GM23248 (cell line): ENCODE measurements around the gene CEP131. TPM values are rescaled to one million over a fixed set of nuclear protein-coding genes. Genes with fewer than 3 reads are reported as not detected.

ENCODE experiments used
- DNase-seq: peaks from one replicate; pipeline ENCODE4 v3.0.0-alpha.2; 2015
- H2AFZ ChIP-seq: fragments of 200-600 bp; sonication (generic); 2 replicates; pipeline ENCODE4 v1.6.1; 2016; ENCODE audit warnings: antibody characterized with exemption
- H3F3A ChIP-seq: fragments of 200-600 bp; sonication (generic); 2 replicates; pipeline ENCODE4 v1.6.1; 2016; ENCODE audit warnings: mild to moderate bottlenecking, antibody characterized with exemption, mixed run types; ENCODE audit not compliant: insufficient read depth
- H3K27ac ChIP-seq: fragments of 200-600 bp; sonication (generic); 2 replicates; pipeline ENCODE4 v1.5.1; 2016; ENCODE audit warnings: mild to moderate bottlenecking
- H3K27me3 ChIP-seq: fragments of 200-600 bp; sonication (generic); replicated peaks from 2 replicates; pipeline ENCODE4 v1.6.1; 2016; ENCODE audit warnings: mild to moderate bottlenecking; ENCODE audit not compliant: insufficient read depth
- H3K36me3 ChIP-seq: fragments of 200-600 bp; sonication (generic); 2 replicates; pipeline ENCODE4 v1.6.1; 2016; ENCODE audit warnings: low read depth, mild to moderate bottlenecking
- H3K4me1 ChIP-seq: fragments of 200-600 bp; sonication (generic); 2 replicates; pipeline ENCODE4 v1.6.1; 2016; ENCODE audit warnings: mild to moderate bottlenecking; ENCODE audit not compliant: insufficient read depth
- H3K4me2 ChIP-seq: fragments of 200-600 bp; sonication (generic); one replicate; pipeline ENCODE4 v1.6.1; 2016; ENCODE audit warnings: mild to moderate bottlenecking; ENCODE audit not compliant: unreplicated experiment
- H3K4me3 ChIP-seq: fragments of 200-600 bp; sonication (generic); 2 replicates; pipeline ENCODE4 v1.5.1; 2016; ENCODE audit warnings: mild to moderate bottlenecking
- H3K79me2 ChIP-seq: fragments of 200-600 bp; sonication (generic); 2 replicates; pipeline ENCODE4 v1.6.1; 2016; ENCODE audit warnings: mild to moderate bottlenecking; ENCODE audit not compliant: insufficient read depth
- H3K9ac ChIP-seq: fragments of 200-600 bp; sonication (generic); 2 replicates; pipeline ENCODE4 v1.6.1; 2016; ENCODE audit warnings: mild to moderate bottlenecking
- H3K9me2 ChIP-seq: fragments of 200-600 bp; sonication (generic); 2 replicates; pipeline ENCODE4 v1.6.1; 2016; ENCODE audit warnings: mixed run types, mild to moderate bottlenecking, moderate library complexity; ENCODE audit not compliant: insufficient read depth
- H3K9me3 ChIP-seq: fragments of 200-600 bp; sonication (generic); one replicate; pipeline ENCODE4 v1.6.1; 2017; ENCODE audit warnings: low read depth
- H4K20me1 ChIP-seq: fragments of 200-600 bp; sonication (generic); 2 replicates; pipeline ENCODE4 v1.6.0; 2016; ENCODE audit not compliant: insufficient read depth
- EZH2 ChIP-seq: fragments of 200-600 bp; sonication (generic); IDR thresholded peaks from 2 replicates; pipeline ENCODE4 v1.6.1; 2018; ENCODE audit warnings: antibody characterized with exemption, mild to moderate bottlenecking; ENCODE audit not compliant: insufficient read depth, poor library complexity, severe bottlenecking
- EZH2phosphoT487 ChIP-seq: fragments of 200-600 bp; sonication (generic); IDR thresholded peaks from 2 replicates; pipeline ENCODE4 v1.6.1; 2018; ENCODE audit warnings: antibody characterized with exemption, moderate library complexity, mild to moderate bottlenecking, low read depth; ENCODE audit not compliant: insufficient read depth
- WGBS, 2 experiments: methylation state at CpG; one replicate each; pipeline ENCODE4 v1.1.6; 2015 to 2017; ENCODE audit warnings: low lambda C conversion rate in 2 of 2, low coverage in 1 of 2; ENCODE audit errors: missing lambda C conversion rate in 2 of 2; 5-methylcytosine and 5-hydroxymethylcytosine counted together
- in situ Hi-C: fragments of 300-500 bp; cut with MboI; formaldehyde crosslinking; loops from 2 replicates; pipeline ENCODE4 v1.15.0; 2020
- polyA plus RNA-seq: library from polyadenylated mRNA; unstranded; fragments of >200 nt; fragmentation: Nextera tagmentation; extraction: Ambion mirVana; gene quantifications from 2 replicates; pipeline ENCODE4 v1.2.1, GENCODE V29; 2016
- total RNA-seq: library from RNA; depleted of rRNA; stranded (reverse); fragments of >200 nt; shearing (Covaris generic); gene quantifications from 2 replicates; pipeline ENCODE4 v1.2.3, GENCODE V29; 2014

Gene CEP131
- total and polyA plus RNA-seq, 2 experiments from 2014 or later: 5.6 to 8.0 TPM

GRCh38 chr17:81159611-81160265 lies 63.0 kb downstream of the CEP131 start:
- H3F3A ChIP-seq: no peaks in the 10 kb centered on the region
- H3K4me1 ChIP-seq: no peaks in the 10 kb centered on the region
- H3K9me3 ChIP-seq: no peaks in the 10 kb centered on the region
- TF ChIP-seq EZH2 (no peak), EZH2phosphoT487 (no peak)
- H3K9ac ChIP-seq: no peak overlapping the region
- no peaks in the 10 kb centered on the region for H3K36me3 ChIP-seq
- no peaks in the 10 kb centered on the region for H3K9me2 ChIP-seq
- H3K27me3 ChIP-seq: no peaks in the 10 kb centered on the region
- H3K4me3 ChIP-seq: no peak overlapping the region
- no peaks in the 10 kb centered on the region for H3K79me2 ChIP-seq
- no peak for DNase-seq
- no peak overlapping the region for H2AFZ ChIP-seq
- WGBS, 2 experiments: 46 to 61% methylated on average over 16 to 19 of the region's 25 CpGs
- no peak overlapping the region for H3K4me2 ChIP-seq
- H3K27ac ChIP-seq: no peak overlapping the region
- no peaks in the 10 kb centered on the region for H4K20me1 ChIP-seq
- in situ Hi-C loops: no loop called here

GRCh38 chr17:81158688-81159590 lies 63.8 kb downstream of the CEP131 start:
- Histone ChIP-seq H3K79me2 (no peaks in the 10 kb centered on the region), H3K9me2 (no peaks in the 10 kb centered on the region), H3K4me1 (no peaks in the 10 kb centered on the region), H2AFZ (no peak overlapping the region), H3K4me2 (no peak overlapping the region), H3F3A (no peaks in the 10 kb centered on the region), H3K27me3 (no peaks in the 10 kb centered on the region), H3K36me3 (no peaks in the 10 kb centered on the region), H3K9me3 (no peaks in the 10 kb centered on the region), H4K20me1 (no peaks in the 10 kb centered on the region), H3K4me3 (no peak overlapping the region), H3K9ac (no peak overlapping the region), H3K27ac (no peak overlapping the region)
- no peak for DNase-seq
- no peak for TF ChIP-seq EZH2
- no peak for TF ChIP-seq EZH2phosphoT487
- 81 to 84% methylated on average over 34 to 43 of the region's 43 CpGs for WGBS, 2 experiments
- in situ Hi-C loops: no loop called here

- 87% methylated on average over 39 of the region's 39 CpGs for WGBS, 2 experiments
Observed at GRCh38 chr17:81157848-81158687, 64.7 kb downstream of the CEP131 start.

More at GRCh38 chr17:81157848-81158687, 64.7 kb downstream of the CEP131 start:
- Histone ChIP-seq H3K9me3 (no peaks in the 10 kb centered on the region), H3K27me3 (no peaks in the 10 kb centered on the region), H3K9ac (no peak overlapping the region), H3K4me2 (no peak overlapping the region), H3K4me3 (no peak overlapping the region), H3K79me2 (no peaks in the 10 kb centered on the region), H3K9me2 (no peaks in the 10 kb centered on the region), H3K36me3 (no peaks in the 10 kb centered on the region), H3K4me1 (no peaks in the 10 kb centered on the region), H2AFZ (no peak overlapping the region), H3K27ac (no peak overlapping the region), H3F3A (0 out of 2 replicates have a peak, but pooled peaks cover 5% of the 10 kb centered on the region), H4K20me1 (no peaks in the 10 kb centered on the region)
- in situ Hi-C loops: no loop called here
- DNase-seq: no peak
- TF ChIP-seq EZH2phosphoT487 (no peak), EZH2 (no peak)
